ENCODE results near the gene KLRK1.
"Not testable (repeated sequence)": the region's sequence is repeated elsewhere in the genome, so short reads cannot be mapped to it uniquely, and the experiment has no call there.

KLRK1 gene

GRCh38 chr12:10369557-10370415 lies 20.1 kb downstream of the KLRK1 start:
- 97% methylated on average over 7 of the region's 8 CpGs for WGBS (ENCODE audit: insufficient coverage)
- POLR2A ChIA-PET, result interaction anchor here (0.6 kb wide), 1 partner anchor 258 kb away, joined by 3 read pairs; no protein-coding TSS in a partner anchor
- peaks cover 0 to 14% (median 0%) of the 10 kb centered on the region in 5 experiments for H3K9me3 ChIP-seq (ENCODE audit: control extremely low read depth in 1 of 5, control insufficient read depth in 4 of 5, insufficient read depth in 2 of 5, low read depth in 1 of 5, low read length in 4 of 5)
- peaks cover 0 to 2% (median 0%) of the 10 kb centered on the region in 5 experiments for H3K27me3 ChIP-seq (replicated peaks in 2 of 5; ENCODE audit: control insufficient read depth in 4 of 5, insufficient read depth in 5 of 5, low read length in 4 of 5)
- H3K4me1 ChIP-seq (ENCODE audit: control extremely low read depth in 1 of 4, control insufficient read depth in 4 of 4, insufficient read depth in 4 of 4, low read length in 3 of 4), result peaks cover 20 to 24% (median 22%) of the 10 kb centered on the region in 4 experiments
- no peaks in the 10 kb centered on the region for H3K36me3 ChIP-seq (ENCODE audit: control insufficient read depth in 4 of 4, insufficient read depth in 4 of 4, low read length in 3 of 4)
- DNase-seq, result no peak
- CTCF ChIA-PET, result interaction anchor here (1.8 kb wide), 1 partner anchor 27 kb away, joined by 3 read pairs; no protein-coding TSS in a partner anchor
- H3K4me3 ChIP-seq (ENCODE audit: control insufficient read depth in 1 of 7, extremely low read depth in 1 of 7, insufficient read depth in 4 of 7, low read depth in 2 of 7, low read length in 6 of 7), result no peak overlapping the region
- H3K27ac ChIP-seq (ENCODE audit: insufficient read depth in 1 of 2, low read depth in 1 of 2, low read length in 2 of 2, poor library complexity in 1 of 2, severe bottlenecking in 2 of 2), result no peak overlapping the region

GRCh38 chr12:10368206-10369171 lies 21.4 kb downstream of the KLRK1 start:
- H3K36me3 ChIP-seq (ENCODE audit: control insufficient read depth in 4 of 4, insufficient read depth in 4 of 4, low read length in 3 of 4), result no peaks in the 10 kb centered on the region
- peaks cover 20 to 37% (median 31%) of the 10 kb centered on the region in 4 experiments for H3K4me1 ChIP-seq (ENCODE audit: control extremely low read depth in 1 of 4, control insufficient read depth in 4 of 4, insufficient read depth in 4 of 4, low read length in 3 of 4)
- WGBS (ENCODE audit: insufficient coverage), result 97% methylated on average over 7 of the region's 10 CpGs
- DNase-seq, result no peak
- ChIA-PET POLR2A (no interaction called here), CTCF (interaction anchor here (0.7 to 3.0 kb wide), 4 partner anchors 29 to 191 kb away, joined by 3 to 10 read pairs (median 4); partner anchors contain the start of gene KLRC4)
- H3K27me3 ChIP-seq (replicated peaks in 2 of 5; ENCODE audit: control insufficient read depth in 4 of 5, insufficient read depth in 5 of 5, low read length in 4 of 5), result peaks cover 0 to 2% (median 0%) of the 10 kb centered on the region in 5 experiments
- H3K4me3 ChIP-seq (ENCODE audit: control insufficient read depth in 1 of 7, extremely low read depth in 1 of 7, insufficient read depth in 4 of 7, low read depth in 2 of 7, low read length in 6 of 7), result no peak overlapping the region
- H3K27ac ChIP-seq (ENCODE audit: insufficient read depth in 1 of 2, low read depth in 1 of 2, low read length in 2 of 2, poor library complexity in 1 of 2, severe bottlenecking in 2 of 2), result no peak overlapping the region
- peaks cover 0 to 14% (median 0%) of the 10 kb centered on the region in 5 experiments for H3K9me3 ChIP-seq (ENCODE audit: control extremely low read depth in 1 of 5, control insufficient read depth in 4 of 5, insufficient read depth in 2 of 5, low read depth in 1 of 5, low read length in 4 of 5)

GRCh38 chr12:10367714-10368113 lies 22.1 kb downstream of the KLRK1 start:
- H3K36me3 ChIP-seq (ENCODE audit: control insufficient read depth in 4 of 4, insufficient read depth in 4 of 4, low read length in 3 of 4); H3K4me3 ChIP-seq (ENCODE audit: control insufficient read depth in 1 of 7, extremely low read depth in 1 of 7, insufficient read depth in 4 of 7, low read depth in 2 of 7, low read length in 6 of 7); POLR2A ChIA-PET; DNase-seq; H3K27me3 ChIP-seq (replicated peaks in 2 of 5; ENCODE audit: control insufficient read depth in 4 of 5, insufficient read depth in 5 of 5, low read length in 4 of 5); H3K27ac ChIP-seq (ENCODE audit: insufficient read depth in 1 of 2, low read depth in 1 of 2, low read length in 2 of 2, poor library complexity in 1 of 2, severe bottlenecking in 2 of 2): not testable (repeated sequence)
- 100% methylated on average over 1 of the region's 4 CpGs for WGBS (ENCODE audit: insufficient coverage)
- H3K4me1 ChIP-seq (ENCODE audit: control extremely low read depth in 1 of 4, control insufficient read depth in 4 of 4, insufficient read depth in 4 of 4, low read length in 3 of 4), result peaks cover 21 to 42% (median 35%) of the 10 kb centered on the region in 4 experiments
- CTCF ChIA-PET, result interaction anchor here (1.3 to 4.1 kb wide), 9 partner anchors 19 to 196 kb away, joined by 3 to 16 read pairs (median 9); partner anchors contain the start of gene KLRC4
- H3K9me3 ChIP-seq (ENCODE audit: control extremely low read depth in 1 of 5, control insufficient read depth in 4 of 5, insufficient read depth in 2 of 5, low read depth in 1 of 5, low read length in 4 of 5), result peaks cover 0 to 14% (median 0%) of the 10 kb centered on the region in 5 experiments

- Histone ChIP-seq H3K4me1 (ENCODE audit: control extremely low read depth in 1 of 4, control insufficient read depth in 4 of 4, insufficient read depth in 4 of 4, low read length in 3 of 4) (peaks cover 25 to 43% (median 34%) of the 10 kb centered on the region in 4 experiments), H3K36me3 (ENCODE audit: control insufficient read depth in 4 of 4, insufficient read depth in 4 of 4, low read length in 3 of 4) (no peaks in the 10 kb centered on the region), H3K4me3 (ENCODE audit: control insufficient read depth in 1 of 7, extremely low read depth in 1 of 7, insufficient read depth in 4 of 7, low read depth in 2 of 7, low read length in 6 of 7) (no peak overlapping the region), H3K27me3 (replicated peaks in 2 of 5; ENCODE audit: control insufficient read depth in 4 of 5, insufficient read depth in 5 of 5, low read length in 4 of 5) (no peaks in the 10 kb centered on the region), H3K27ac (ENCODE audit: insufficient read depth in 1 of 2, low read depth in 1 of 2, low read length in 2 of 2, poor library complexity in 1 of 2, severe bottlenecking in 2 of 2) (no peak overlapping the region), H3K9me3 (ENCODE audit: control extremely low read depth in 1 of 5, control insufficient read depth in 4 of 5, insufficient read depth in 2 of 5, low read depth in 1 of 5, low read length in 4 of 5) (peaks cover 0 to 14% (median 0%) of the 10 kb centered on the region in 5 experiments)
- POLR2A ChIA-PET, result no interaction called here
- peak; percentile 82 to 87 (median 85) for DNase-seq
- CTCF ChIA-PET, result interaction anchor here (0.8 to 4.1 kb wide), 20 partner anchors 19 to 382 kb away, joined by 3 to 16 read pairs (median 4); partner anchors contain the start of genes KLRC4 and MAGOHB
Observed at GRCh38 chr12:10366875-10367274, 23.0 kb downstream of the KLRK1 start.

GRCh38 chr12:10365696-10366405 lies 24.0 kb downstream of the KLRK1 start:
- WGBS (ENCODE audit: insufficient coverage), result 61% methylated on average over 6 of the region's 6 CpGs
- POLR2A ChIA-PET, result no interaction called here
- CTCF ChIA-PET, result interaction anchor here (0.6 to 4.1 kb wide), 20 partner anchors 15 to 383 kb away, joined by 3 to 16 read pairs (median 4); partner anchors contain the start of gene MAGOHB
- peak overlapping the region in 1 of 2 experiments; percentile 83 for H3K27ac ChIP-seq (ENCODE audit: insufficient read depth in 1 of 2, low read depth in 1 of 2, low read length in 2 of 2, poor library complexity in 1 of 2, severe bottlenecking in 2 of 2)
- H3K4me1 ChIP-seq (ENCODE audit: control extremely low read depth in 1 of 4, control insufficient read depth in 4 of 4, insufficient read depth in 4 of 4, low read length in 3 of 4), result peaks cover 20 to 47% (median 33%) of the 10 kb centered on the region in 4 experiments
- H3K27me3 ChIP-seq (replicated peaks in 2 of 5; ENCODE audit: control insufficient read depth in 4 of 5, insufficient read depth in 5 of 5, low read length in 4 of 5), result no peaks in the 10 kb centered on the region
- DNase-seq, result peak in 2 of 3 donors; percentile 14 to 24
- no peaks in the 10 kb centered on the region for H3K36me3 ChIP-seq (ENCODE audit: control insufficient read depth in 4 of 4, insufficient read depth in 4 of 4, low read length in 3 of 4)
- peak overlapping the region in 6 of 7 experiments; percentile 68 to 91 (median 77) for H3K4me3 ChIP-seq (ENCODE audit: control insufficient read depth in 1 of 7, extremely low read depth in 1 of 7, insufficient read depth in 4 of 7, low read depth in 2 of 7, low read length in 6 of 7)
- peaks cover 0 to 14% (median 0%) of the 10 kb centered on the region in 5 experiments for H3K9me3 ChIP-seq (ENCODE audit: control extremely low read depth in 1 of 5, control insufficient read depth in 4 of 5, insufficient read depth in 2 of 5, low read depth in 1 of 5, low read length in 4 of 5)
